D721Med (cell line): Measurements from ENCODE around the gene KLHL17.

ENCODE experiments used
- DNase-seq: peaks from one replicate; pipeline ENCODE4 v3.0.0; 2011; ENCODE audit warnings: low spot score; ENCODE audit not compliant: insufficient read length
- FAIRE-seq: peaks from 2 replicates; lab custom pipeline; 2011; peaks lifted over from hg19 to GRCh38; lab: Jason Lieb, UNC
- TF ChIP-seq, protein P1 (sequence below): IDR thresholded peaks from 2 replicates; pipeline ENCODE4 v1.5.1; 2012; ENCODE audit warnings: mild to moderate bottlenecking, control low read depth; ENCODE audit not compliant: insufficient read depth; ENCODE audit errors: missing control alignments

Gene KLHL17

DNA sequence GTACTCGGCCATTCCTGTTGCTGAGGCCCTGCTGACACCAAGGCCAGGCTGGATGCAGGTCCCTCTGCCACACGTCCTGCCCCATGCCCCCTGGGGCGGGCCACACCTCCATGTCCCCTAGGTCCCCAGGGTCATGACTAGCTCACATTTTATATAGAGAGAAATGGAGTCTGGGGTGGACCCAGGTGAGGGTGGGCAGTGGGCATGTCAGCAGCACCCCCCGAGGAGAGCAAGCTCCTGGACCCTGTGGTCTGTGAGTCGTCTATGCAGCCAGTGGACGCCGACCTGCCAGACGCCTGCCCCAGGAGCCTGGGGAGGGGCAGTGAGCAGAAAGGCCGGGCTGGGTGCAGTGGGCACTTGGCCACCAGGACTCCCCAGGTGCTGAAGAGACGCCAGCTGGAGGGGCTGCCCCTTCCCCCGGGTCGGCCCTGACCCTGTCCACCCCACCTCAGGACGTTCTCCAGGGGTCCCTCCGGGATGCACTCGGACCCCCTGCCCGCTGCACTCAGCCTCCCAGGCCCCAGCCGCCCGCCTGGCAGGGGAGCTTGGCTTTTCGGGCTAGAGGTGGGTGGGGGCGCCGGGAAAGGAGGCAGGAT is 20.8 kb upstream of the KLHL17 start:
- DNase-seq, result no peak
- TF ChIP-seq, protein P1, sequence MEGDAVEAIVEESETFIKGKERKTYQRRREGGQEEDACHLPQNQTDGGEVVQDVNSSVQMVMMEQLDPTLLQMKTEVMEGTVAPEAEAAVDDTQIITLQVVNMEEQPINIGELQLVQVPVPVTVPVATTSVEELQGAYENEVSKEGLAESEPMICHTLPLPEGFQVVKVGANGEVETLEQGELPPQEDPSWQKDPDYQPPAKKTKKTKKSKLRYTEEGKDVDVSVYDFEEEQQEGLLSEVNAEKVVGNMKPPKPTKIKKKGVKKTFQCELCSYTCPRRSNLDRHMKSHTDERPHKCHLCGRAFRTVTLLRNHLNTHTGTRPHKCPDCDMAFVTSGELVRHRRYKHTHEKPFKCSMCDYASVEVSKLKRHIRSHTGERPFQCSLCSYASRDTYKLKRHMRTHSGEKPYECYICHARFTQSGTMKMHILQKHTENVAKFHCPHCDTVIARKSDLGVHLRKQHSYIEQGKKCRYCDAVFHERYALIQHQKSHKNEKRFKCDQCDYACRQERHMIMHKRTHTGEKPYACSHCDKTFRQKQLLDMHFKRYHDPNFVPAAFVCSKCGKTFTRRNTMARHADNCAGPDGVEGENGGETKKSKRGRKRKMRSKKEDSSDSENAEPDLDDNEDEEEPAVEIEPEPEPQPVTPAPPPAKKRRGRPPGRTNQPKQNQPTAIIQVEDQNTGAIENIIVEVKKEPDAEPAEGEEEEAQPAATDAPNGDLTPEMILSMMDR, result no peak
- no peak for FAIRE-seq

DNA sequence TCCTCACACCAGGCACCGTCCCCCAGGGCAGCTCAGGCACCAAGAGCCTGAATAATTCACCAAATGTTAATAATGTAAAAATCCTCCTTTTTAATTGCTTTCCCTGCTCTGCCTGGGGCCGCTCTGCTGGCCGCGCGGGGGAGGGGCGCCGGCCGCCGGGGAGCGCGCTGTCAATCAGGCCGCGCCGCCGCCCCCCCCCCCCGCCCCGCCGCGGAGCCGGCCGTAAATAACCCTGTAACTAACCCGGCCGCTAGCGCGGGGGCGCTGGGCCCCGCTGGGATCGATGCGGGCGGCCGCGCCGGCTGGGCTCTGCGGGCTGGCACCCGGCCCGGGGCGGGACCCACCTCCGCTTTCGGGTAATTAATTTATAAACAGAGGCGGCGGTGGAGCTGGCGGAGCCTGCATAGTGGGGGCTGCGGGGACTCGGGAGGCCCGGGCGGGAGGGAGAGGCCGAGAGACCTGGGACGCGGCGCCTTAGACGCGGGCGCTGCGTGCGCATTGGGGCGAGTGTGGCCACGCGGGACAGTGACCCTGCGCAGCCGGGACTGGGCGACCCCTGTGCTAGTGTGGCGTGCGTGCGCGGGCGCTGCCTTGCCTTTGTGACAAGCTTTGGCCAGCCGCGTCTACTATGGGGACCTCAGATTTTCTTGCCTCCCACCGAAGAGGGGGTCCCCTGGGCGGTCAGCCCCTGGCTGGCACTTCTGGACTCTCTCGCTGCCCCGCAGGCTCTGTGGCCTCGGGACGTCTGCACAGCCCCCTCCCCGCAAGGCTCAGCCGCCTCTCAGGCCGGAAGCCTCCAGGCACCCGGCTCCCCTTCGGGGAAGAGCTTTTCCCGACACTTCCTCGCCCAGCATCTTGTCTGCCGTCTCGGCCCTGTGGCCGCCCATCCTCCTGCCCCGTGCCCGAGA is 20.0 kb upstream of the KLHL17 start:
- DNase-seq (no peak), FAIRE-seq (no peak)
- TF ChIP-seq, protein P1, result no peak

DNA sequence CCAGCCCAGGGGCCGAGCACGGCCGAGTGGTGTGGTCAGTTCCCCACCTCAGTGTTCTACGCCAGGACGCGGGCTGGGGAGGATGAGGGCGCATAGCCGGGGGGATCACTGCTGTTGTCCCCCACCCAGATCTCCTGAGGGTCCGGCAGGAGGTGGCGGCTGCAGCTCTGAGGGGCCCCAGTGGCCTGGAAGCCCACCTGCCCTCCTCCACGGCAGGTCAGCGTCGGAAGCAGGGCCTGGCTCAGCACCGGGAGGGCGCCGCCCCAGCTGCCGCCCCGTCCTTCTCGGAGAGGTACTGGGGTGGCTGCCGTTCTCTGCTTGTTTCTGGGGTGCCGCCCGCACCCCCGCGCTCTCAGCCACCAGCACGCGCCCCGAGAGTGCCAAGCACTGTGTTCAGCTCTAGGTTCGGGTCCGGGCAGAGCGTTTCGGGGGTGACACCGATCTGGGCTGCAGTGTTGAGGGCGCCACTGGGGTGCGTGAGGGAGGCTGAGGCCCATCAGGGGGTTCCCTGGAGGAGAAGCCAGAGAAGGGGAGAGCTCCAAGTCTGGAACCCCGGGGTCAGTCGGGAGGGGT is 19.3 kb upstream of the KLHL17 start:
- TF ChIP-seq, protein P1, result no peak
- no peak for FAIRE-seq

DNA sequence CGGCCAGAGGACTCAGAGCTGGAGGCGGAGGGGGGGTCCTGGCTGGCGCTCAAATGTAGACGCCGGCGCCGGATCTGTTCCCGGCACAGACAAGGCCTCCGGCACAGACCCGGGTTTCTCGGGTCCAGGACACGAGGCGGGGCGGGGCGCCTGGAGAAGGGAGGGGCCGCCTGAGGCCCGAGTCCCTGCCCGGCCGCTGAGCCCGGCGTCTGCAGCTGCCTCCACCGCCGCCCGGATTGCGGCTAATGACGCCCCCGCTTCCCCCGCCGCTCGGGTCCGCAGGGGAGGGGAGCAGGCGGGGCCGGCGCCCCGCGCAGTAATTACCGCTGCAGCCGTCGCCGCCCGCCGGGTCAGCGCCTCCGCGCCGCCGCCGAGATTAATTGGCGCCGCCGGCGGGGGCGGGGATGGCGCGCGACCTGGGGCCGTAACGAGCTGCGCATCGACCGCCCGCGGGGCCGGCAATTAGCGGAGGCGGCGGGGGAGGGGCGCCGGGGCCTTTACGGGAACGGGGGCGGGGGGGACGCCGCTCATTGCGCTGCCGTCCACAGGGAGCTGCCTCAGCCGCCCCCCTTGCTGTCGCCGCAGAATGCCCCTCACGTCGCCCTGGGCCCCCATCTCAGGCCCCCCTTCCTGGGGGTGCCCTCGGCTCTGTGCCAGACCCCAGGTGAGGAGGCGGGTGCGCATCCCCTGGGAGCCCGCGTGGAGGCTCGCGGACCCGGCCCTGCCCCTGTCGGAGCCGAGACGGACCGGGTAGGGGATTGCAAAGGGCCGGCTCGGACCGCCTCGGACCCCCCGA is 18.6 kb upstream of the KLHL17 start:
- FAIRE-seq (no peak), DNase-seq (no peak)
- TF ChIP-seq, protein P1, result no peak

More for the DNA sequence above, 19.3 kb upstream of the KLHL17 start:
- DNase-seq, result no peak

DNA sequence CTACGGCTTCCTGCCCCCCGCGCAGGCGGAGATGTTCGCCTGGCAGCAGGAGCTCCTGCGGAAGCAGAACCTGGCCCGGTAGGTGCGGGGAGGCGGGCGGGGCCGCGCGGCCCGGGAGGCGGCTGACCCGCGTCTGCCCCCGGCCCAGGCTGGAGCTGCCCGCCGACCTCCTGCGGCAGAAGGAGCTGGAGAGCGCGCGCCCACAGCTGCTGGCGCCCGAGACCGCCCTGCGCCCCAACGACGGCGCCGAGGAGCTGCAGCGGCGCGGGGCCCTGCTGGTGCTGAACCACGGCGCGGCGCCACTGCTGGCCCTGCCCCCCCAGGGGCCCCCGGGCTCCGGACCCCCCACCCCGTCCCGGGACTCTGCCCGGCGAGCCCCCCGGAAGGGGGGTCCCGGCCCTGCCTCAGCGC is 18.0 kb upstream of the KLHL17 start:
- FAIRE-seq, result no peak
- TF ChIP-seq, protein P1, result no peak
- no peak for DNase-seq

DNA sequence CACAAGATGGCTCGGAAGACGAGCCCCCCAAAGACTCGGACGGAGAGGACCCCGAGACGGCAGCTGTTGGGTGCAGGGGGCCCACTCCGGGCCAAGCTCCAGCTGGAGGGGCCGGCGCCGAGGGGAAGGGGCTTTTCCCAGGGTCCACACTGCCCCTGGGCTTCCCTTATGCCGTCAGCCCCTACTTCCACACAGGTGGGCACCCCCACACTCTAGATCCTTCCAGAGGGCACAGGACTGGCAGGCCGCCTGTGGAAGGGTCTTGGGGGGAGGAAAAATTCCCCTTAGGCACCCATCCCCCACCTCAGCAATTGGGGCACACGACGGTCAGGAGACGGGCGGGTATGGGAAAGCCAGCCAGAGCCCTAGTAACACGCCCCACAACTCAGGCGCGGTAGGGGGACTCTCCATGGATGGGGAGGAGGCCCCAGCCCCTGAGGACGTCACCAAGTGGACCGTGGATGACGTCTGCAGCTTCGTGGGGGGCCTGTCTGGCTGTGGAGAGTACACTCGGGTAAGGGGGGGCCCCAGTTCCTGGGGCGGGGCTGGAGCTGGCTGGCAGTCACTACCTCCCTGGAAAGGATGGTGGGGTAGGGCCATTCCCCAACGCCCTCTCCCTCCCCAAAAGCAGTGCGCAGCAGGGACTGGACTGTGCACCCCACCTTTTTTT is 17.4 kb upstream of the KLHL17 start:
- DNase-seq, result no peak
- TF ChIP-seq, protein P1, result no peak
- FAIRE-seq, result no peak
